HG03520 (cell line): ENCODE data around the gene TNFRSF12A.
"Not testable (repeated sequence)": the region's sequence is repeated elsewhere in the genome, so short reads cannot be mapped to it uniquely, and the experiment has no call there.

ENCODE experiments used
- ATAC-seq: cut with Tn5 transposase; IDR thresholded peaks from one replicate; pipeline ENCODE4 v1.9.1; 2021; ENCODE audit warnings: mild to moderate bottlenecking, moderate library complexity; ENCODE audit not compliant: unreplicated experiment

Gene TNFRSF12A

GRCh38 chr16:3045758-3046640 lies 25.8 kb downstream of the TNFRSF12A start, which contains the start of gene MMP25:
Gene MMP25, plus strand, starts transcription at chr16:3046561. Its CDS starts 357 bp downstream, at chr16:3046918.
- no peak for ATAC-seq

GRCh38 chr16:3046641-3047386 lies 26.6 kb downstream of the TNFRSF12A start:
- ATAC-seq, result no peak

GRCh38 chr16:3047387-3047720 lies 27.2 kb downstream of the TNFRSF12A start:
- no peak for ATAC-seq

GRCh38 chr16:3049921-3050481 lies 29.8 kb downstream of the TNFRSF12A start:
- ATAC-seq, result no peak

GRCh38 chr16:3050487-3050886 lies 30.3 kb downstream of the TNFRSF12A start:
- no peak for ATAC-seq

GRCh38 chr16:3051009-3051408 lies 30.8 kb downstream of the TNFRSF12A start:
- ATAC-seq, result no peak

GRCh38 chr16:3051494-3051893 lies 31.3 kb downstream of the TNFRSF12A start:
- ATAC-seq, result no peak

- ATAC-seq, result not testable (repeated sequence)
Measured at GRCh38 chr16:3052571-3053329, 32.6 kb downstream of the TNFRSF12A start.

GRCh38 chr16:3053330-3053710 lies 33.2 kb downstream of the TNFRSF12A start:
- ATAC-seq, result not testable (repeated sequence)

- ATAC-seq, result no peak
Measured at GRCh38 chr16:3054965-3055733, 35.0 kb downstream of the TNFRSF12A start.

- ATAC-seq, result not testable (repeated sequence)
Measured at GRCh38 chr16:3055734-3056115, 35.6 kb downstream of the TNFRSF12A start.

GRCh38 chr16:3056336-3057180 lies 36.4 kb downstream of the TNFRSF12A start:
- no peak for ATAC-seq

- ATAC-seq, result no peak
Measured at GRCh38 chr16:3057181-3058138, 37.3 kb downstream of the TNFRSF12A start.

GRCh38 chr16:3058139-3059030 lies 38.2 kb downstream of the TNFRSF12A start:
- peak; percentile 24 for ATAC-seq

GRCh38 chr16:3059041-3059722 lies 39.0 kb downstream of the TNFRSF12A start:
- peak; percentile 61 for ATAC-seq

GRCh38 chr16:3059723-3060242 lies 39.6 kb downstream of the TNFRSF12A start:
- peak; percentile 8 for ATAC-seq
